Prostate gland (tissue), 2 donors: Measurements from ENCODE around the gene FAM107A.

Experiments
- POLR2A ChIP-seq: fragments of 450-650 bp; IDR thresholded peaks from one replicate; pipeline ENCODE4 v1.6.1; 2016; ENCODE audit warnings: antibody characterized with exemption, mild to moderate bottlenecking
- POLR2AphosphoS5 ChIP-seq: sonication (generic); formaldehyde crosslinking; IDR thresholded peaks from one replicate; pipeline ENCODE4 v1.6.1; 2017; ENCODE audit warnings: antibody characterized with exemption
- TF ChIP-seq, protein P1 (sequence below), 4 experiments: fragments of 200-600 bp in 2 of 4; fragments of 450-650 bp in 2 of 4; sonication (generic) in 2 of 4; IDR thresholded peaks; 1 replicate in 3 of 4; 2 replicates in 1 of 4; pipeline ENCODE4 v1.5.1; 2016 to 2019; ENCODE audit warnings: antibody characterized with exemption in 4 of 4, mild to moderate bottlenecking in 2 of 4, moderate library complexity in 2 of 4

DNA sequence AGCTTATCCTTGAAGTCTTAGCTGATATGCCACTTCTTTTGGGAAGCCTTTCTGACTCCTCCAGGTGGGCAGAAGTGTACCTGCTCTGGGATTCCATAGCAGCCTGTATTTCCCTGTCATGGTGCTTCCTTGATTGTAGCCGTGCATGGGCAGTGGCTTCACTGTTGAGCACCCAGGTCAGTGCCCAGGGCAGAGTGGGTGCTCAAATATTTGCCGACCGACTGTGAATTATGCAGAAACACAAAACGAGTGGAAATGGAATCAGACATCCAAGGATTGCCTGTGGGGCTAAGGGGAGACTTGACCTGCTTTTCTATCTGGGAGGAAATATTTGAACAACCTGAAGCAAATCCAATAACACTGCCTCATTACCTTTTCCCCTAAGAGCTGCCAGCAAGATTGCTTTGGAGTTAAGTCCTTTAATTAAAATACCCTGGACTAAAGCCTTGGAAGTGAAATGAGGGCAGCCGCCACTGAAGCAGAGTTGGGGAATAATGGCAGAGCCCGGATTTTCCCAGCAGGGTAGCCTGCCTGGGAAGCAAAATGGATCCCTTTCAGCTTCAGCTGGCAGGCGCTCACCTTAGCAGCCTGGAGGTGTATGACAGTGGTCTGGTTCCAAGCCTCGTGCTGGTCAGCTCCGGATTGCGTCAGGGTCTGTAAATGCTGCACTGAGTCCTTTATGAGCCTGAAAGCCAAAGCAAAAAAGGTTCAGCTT is 55.1 kb downstream of the FAM107A start:
- TF ChIP-seq, protein P1, sequence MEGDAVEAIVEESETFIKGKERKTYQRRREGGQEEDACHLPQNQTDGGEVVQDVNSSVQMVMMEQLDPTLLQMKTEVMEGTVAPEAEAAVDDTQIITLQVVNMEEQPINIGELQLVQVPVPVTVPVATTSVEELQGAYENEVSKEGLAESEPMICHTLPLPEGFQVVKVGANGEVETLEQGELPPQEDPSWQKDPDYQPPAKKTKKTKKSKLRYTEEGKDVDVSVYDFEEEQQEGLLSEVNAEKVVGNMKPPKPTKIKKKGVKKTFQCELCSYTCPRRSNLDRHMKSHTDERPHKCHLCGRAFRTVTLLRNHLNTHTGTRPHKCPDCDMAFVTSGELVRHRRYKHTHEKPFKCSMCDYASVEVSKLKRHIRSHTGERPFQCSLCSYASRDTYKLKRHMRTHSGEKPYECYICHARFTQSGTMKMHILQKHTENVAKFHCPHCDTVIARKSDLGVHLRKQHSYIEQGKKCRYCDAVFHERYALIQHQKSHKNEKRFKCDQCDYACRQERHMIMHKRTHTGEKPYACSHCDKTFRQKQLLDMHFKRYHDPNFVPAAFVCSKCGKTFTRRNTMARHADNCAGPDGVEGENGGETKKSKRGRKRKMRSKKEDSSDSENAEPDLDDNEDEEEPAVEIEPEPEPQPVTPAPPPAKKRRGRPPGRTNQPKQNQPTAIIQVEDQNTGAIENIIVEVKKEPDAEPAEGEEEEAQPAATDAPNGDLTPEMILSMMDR (IDR thresholded peaks at IDR 0.05): no peak
- TF ChIP-seq POLR2AphosphoS5 (no peak), POLR2A (no peak)
